Naive thymus-derived CD8-positive, alpha-beta T cell (primary cell): ENCODE data around the gene HS2ST1. TPM values are rescaled to one million over a fixed set of nuclear protein-coding genes. Genes with fewer than 3 reads are reported as not detected.
"Not testable (repeated sequence)": the region's sequence is repeated elsewhere in the genome, so short reads cannot be mapped to it uniquely, and the experiment has no call there.

Experiments
- ATAC-seq, 2 donors: fragments of 150-1000 bp; cut with Tn5 transposase in 1 of 2; sonication (Bioruptor Pico), chemical (Tn5 transposase) in 1 of 2; 1 replicate in 1 of 2; 2 replicates in 1 of 2; pipeline ENCODE4 v1.10.0; 2021; ENCODE audit warnings: mild to moderate bottlenecking in 2 of 2, moderate library complexity in 2 of 2
- POLR2A ChIA-PET: fragments of 350-600 bp; sonication (Branson Sonifier 250); formaldehyde crosslinking; loops from one replicate; lab custom pipeline; 2021; ENCODE audit warnings: antibody characterized with exemption; lab: Charles Lee
- DNase-seq, 10 donors: peaks; one replicate each; pipeline versions ENCODE4 v3.0.0 to v3.0.0-alpha.2; 2020 to 2022
- H3K27ac Mint-ChIP-seq, 10 donors: one replicate each; pipeline ENCODE4 v1.8.0; 2020 to 2022; ENCODE audit warnings: mild to moderate bottlenecking in 10 of 10, mixed read lengths in 10 of 10, moderate library complexity in 4 of 10, inconsistent platforms in 1 of 10
- H3K27me3 Mint-ChIP-seq, 5 donors: one replicate each; pipeline ENCODE4 v1.8.0; 2021 to 2022; ENCODE audit warnings: mixed read lengths in 5 of 5
- H3K36me3 Mint-ChIP-seq, 3 donors: one replicate each; pipeline ENCODE4 v1.8.0; 2020 to 2022; ENCODE audit warnings: mixed read lengths in 3 of 3, mild to moderate bottlenecking in 2 of 3, inconsistent platforms in 1 of 3
- H3K4me1 Mint-ChIP-seq, 4 donors: one replicate each; pipeline ENCODE4 v1.8.0; 2021 to 2022; ENCODE audit warnings: mixed read lengths in 4 of 4
- H3K4me3 Mint-ChIP-seq, 10 donors: one replicate each; pipeline ENCODE4 v1.8.0; 2020 to 2022; ENCODE audit warnings: mild to moderate bottlenecking in 10 of 10, mixed read lengths in 10 of 10, moderate library complexity in 6 of 10, inconsistent platforms in 1 of 10
- H3K9me3 Mint-ChIP-seq, 9 donors: one replicate each; pipeline ENCODE4 v1.8.0; 2020 to 2022; ENCODE audit warnings: mixed read lengths in 9 of 9, mild to moderate bottlenecking in 3 of 9, inconsistent platforms in 1 of 9, moderate library complexity in 1 of 9
- polyA plus RNA-seq, 3 donors: library from polyadenylated mRNA; unstranded; fragments of 300-500 nt; fragmentation: Illumina TruSeq; gene quantifications; one replicate each; pipeline ENCODE4 v1.2.3, GENCODE V29; 2021
- total RNA-seq, 8 experiments: library from RNA in 2 of 8; stranded (reverse) in 2 of 8; gene quantifications; one replicate each; pipeline ENCODE4 v1.2.3 and lab custom pipeline; 2021 to 2026

HS2ST1 gene
- total and polyA plus RNA-seq, 5 experiments from 2014 or later = 7.1 to 14.4 (median 10.6) TPM

- Mint-ChIP-seq H3K27ac (no peak overlapping the region), H3K4me3 (no peak overlapping the region), H3K36me3 (no peaks in the 10 kb centered on the region), H3K27me3 (no peaks in the 10 kb centered on the region), H3K4me1 (peaks cover 2 to 13% (median 8%) of the 10 kb centered on the region in 4 donors), H3K9me3 (no peaks in the 10 kb centered on the region)
- DNase-seq (no peak), ATAC-seq (no peak)
- POLR2A ChIA-PET = no interaction called here
These were observed 38.7 kb downstream of the HS2ST1 start for GRCh38 chr1:86953167-86953566.

GRCh38 chr1:86955678-86956077 lies 41.2 kb downstream of the HS2ST1 start:
- Mint-ChIP-seq H3K27me3 (no peaks in the 10 kb centered on the region), H3K36me3 (no peaks in the 10 kb centered on the region), H3K4me1 (peaks cover 1 to 13% (median 4%) of the 10 kb centered on the region in 4 donors), H3K4me3 (no peak overlapping the region), H3K9me3 (no peaks in the 10 kb centered on the region), H3K27ac (peak overlapping the region in 2 of 10 donors; percentile 3 to 83)
- POLR2A ChIA-PET = no interaction called here
- ATAC-seq = no peak
- DNase-seq = no peak

- ATAC-seq = no peak
These were observed 41.8 kb downstream of the HS2ST1 start for GRCh38 chr1:86956221-86956620.

GRCh38 chr1:86957221-86957620 lies 42.8 kb downstream of the HS2ST1 start:
- DNase-seq (no peak), ATAC-seq (no peak)
- H3K4me3 Mint-ChIP-seq = no peak overlapping the region
- no peaks in the 10 kb centered on the region for H3K36me3 Mint-ChIP-seq
- H3K9me3 Mint-ChIP-seq = no peaks in the 10 kb centered on the region
- no peak overlapping the region for H3K27ac Mint-ChIP-seq
- POLR2A ChIA-PET = no interaction called here
- H3K27me3 Mint-ChIP-seq = no peaks in the 10 kb centered on the region
- H3K4me1 Mint-ChIP-seq = peaks cover 0 to 13% (median 4%) of the 10 kb centered on the region in 4 donors

More at GRCh38 chr1:86956221-86956620, 41.8 kb downstream of the HS2ST1 start:
- Mint-ChIP-seq H3K36me3 (no peaks in the 10 kb centered on the region), H3K4me3 (no peak overlapping the region), H3K27ac (peak overlapping the region in 2 of 10 donors; percentile 3 to 36), H3K27me3 (no peaks in the 10 kb centered on the region), H3K9me3 (no peaks in the 10 kb centered on the region), H3K4me1 (peaks cover 0 to 13% (median 4%) of the 10 kb centered on the region in 4 donors)
- POLR2A ChIA-PET = no interaction called here
- no peak for DNase-seq

GRCh38 chr1:86960548-86960947 lies 46.1 kb downstream of the HS2ST1 start:
- Mint-ChIP-seq H3K4me1 (peaks cover 2 to 9% (median 6%) of the 10 kb centered on the region in 4 donors), H3K27me3 (no peaks in the 10 kb centered on the region), H3K9me3 (no peaks in the 10 kb centered on the region), H3K36me3 (no peaks in the 10 kb centered on the region), H3K27ac (no peak overlapping the region), H3K4me3 (no peak overlapping the region)
- POLR2A ChIA-PET = no interaction called here
- DNase-seq (no peak), ATAC-seq (no peak)

- H3K4me3 Mint-ChIP-seq, POLR2A ChIA-PET: not testable (repeated sequence)
These were observed 49.4 kb downstream of the HS2ST1 start for GRCh38 chr1:86963841-86964240.

GRCh38 chr1:86965012-86965826 lies 50.8 kb downstream of the HS2ST1 start:
- ATAC-seq (peak in 1 of 2 donors; percentile 38), DNase-seq (peak in 5 of 10 donors; percentile 9 to 31 (median 21))
- Mint-ChIP-seq H3K4me1 (peaks cover 0 to 14% (median 4%) of the 10 kb centered on the region in 4 donors), H3K4me3 (no peak overlapping the region), H3K9me3 (no peaks in the 10 kb centered on the region), H3K27me3 (no peaks in the 10 kb centered on the region), H3K27ac (peak overlapping the region in 2 of 10 donors; percentile 41 to 63), H3K36me3 (peaks cover 0 to 2% (median 0%) of the 10 kb centered on the region in 3 donors)
- POLR2A ChIA-PET = no interaction called here

More at GRCh38 chr1:86963841-86964240, 49.4 kb downstream of the HS2ST1 start:
- peaks cover 0 to 14% (median 4%) of the 10 kb centered on the region in 4 donors for H3K4me1 Mint-ChIP-seq
- not testable (repeated sequence) for DNase-seq, H3K36me3 Mint-ChIP-seq, ATAC-seq, H3K27ac Mint-ChIP-seq, H3K27me3 Mint-ChIP-seq, H3K9me3 Mint-ChIP-seq

- DNase-seq (no peak), ATAC-seq (no peak)
- peaks cover 0 to 14% (median 4%) of the 10 kb centered on the region in 4 donors for H3K4me1 Mint-ChIP-seq
- H3K36me3 Mint-ChIP-seq = peaks cover 0 to 2% (median 0%) of the 10 kb centered on the region in 3 donors
- H3K4me3 Mint-ChIP-seq = no peak overlapping the region
- H3K27me3 Mint-ChIP-seq = no peaks in the 10 kb centered on the region
- peak overlapping the region in 1 of 10 donors; percentile 33 for H3K27ac Mint-ChIP-seq
- H3K9me3 Mint-ChIP-seq = no peaks in the 10 kb centered on the region
- POLR2A ChIA-PET = no interaction called here
These were observed 51.4 kb downstream of the HS2ST1 start for GRCh38 chr1:86965827-86966182.

- Mint-ChIP-seq H3K27ac (no peak overlapping the region), H3K36me3 (peaks cover 0 to 2% (median 0%) of the 10 kb centered on the region in 3 donors), H3K4me1 (peaks cover 3 to 23% (median 11%) of the 10 kb centered on the region in 4 donors), H3K27me3 (no peaks in the 10 kb centered on the region), H3K4me3 (no peak overlapping the region), H3K9me3 (no peaks in the 10 kb centered on the region)
- POLR2A ChIA-PET = no interaction called here
- ATAC-seq = no peak
- no peak for DNase-seq
These were observed 56.5 kb downstream of the HS2ST1 start for GRCh38 chr1:86970938-86971337.

- Mint-ChIP-seq H3K36me3 (peaks cover 0 to 2% (median 0%) of the 10 kb centered on the region in 3 donors), H3K27me3 (no peaks in the 10 kb centered on the region), H3K4me3 (no peak overlapping the region), H3K4me1 (peaks cover 1 to 23% (median 11%) of the 10 kb centered on the region in 4 donors), H3K9me3 (no peaks in the 10 kb centered on the region), H3K27ac (no peak overlapping the region)
- POLR2A ChIA-PET = no interaction called here
- DNase-seq (no peak), ATAC-seq (no peak)
These were observed 57.3 kb downstream of the HS2ST1 start for GRCh38 chr1:86971778-86972177.

- Mint-ChIP-seq H3K27ac (no peak overlapping the region), H3K36me3 (peaks cover 0 to 2% (median 0%) of the 10 kb centered on the region in 3 donors), H3K27me3 (no peaks in the 10 kb centered on the region), H3K4me3 (no peak overlapping the region), H3K9me3 (no peaks in the 10 kb centered on the region), H3K4me1 (peaks cover 1 to 23% (median 11%) of the 10 kb centered on the region in 4 donors)
- DNase-seq = no peak
- ATAC-seq = no peak
- POLR2A ChIA-PET = no interaction called here
These were observed 57.8 kb downstream of the HS2ST1 start for GRCh38 chr1:86972262-86972661.

- Mint-ChIP-seq H3K9me3 (no peaks in the 10 kb centered on the region), H3K4me3 (no peak overlapping the region), H3K4me1 (peaks cover 3 to 18% (median 11%) of the 10 kb centered on the region in 4 donors), H3K27ac (peak overlapping the region in 1 of 10 donors; percentile 65), H3K36me3 (peaks cover 0 to 2% (median under 1%) of the 10 kb centered on the region in 3 donors), H3K27me3 (no peaks in the 10 kb centered on the region)
- POLR2A ChIA-PET = no interaction called here
- ATAC-seq (no peak), DNase-seq (no peak)
These were observed 61.6 kb downstream of the HS2ST1 start for GRCh38 chr1:86975993-86976550.

- POLR2A ChIA-PET = no interaction called here
- no peaks in the 10 kb centered on the region for H3K9me3 Mint-ChIP-seq
- DNase-seq (no peak), ATAC-seq (no peak)
- no peaks in the 10 kb centered on the region for H3K27me3 Mint-ChIP-seq
- H3K4me1 Mint-ChIP-seq = peaks cover 4 to 18% (median 11%) of the 10 kb centered on the region in 4 donors
- no peak overlapping the region for H3K4me3 Mint-ChIP-seq
- H3K36me3 Mint-ChIP-seq = peaks cover 0 to 5% (median 3%) of the 10 kb centered on the region in 3 donors
- H3K27ac Mint-ChIP-seq = no peak overlapping the region
These were observed 62.2 kb downstream of the HS2ST1 start for GRCh38 chr1:86976664-86977063.
